Ovary (tissue), 9 donors: ENCODE results near the gene TMEM186. TPM values are rescaled to one million over a fixed set of nuclear protein-coding genes. Genes with fewer than 3 reads are reported as not detected.

Experiments used
- DNase-seq, 5 donors: peaks; one replicate each; pipeline ENCODE4 v3.0.0-alpha.2; 2019 to 2020
- H3K27ac ChIP-seq, 2 donors: fragments of 200-600 bp; one replicate each; pipeline versions ENCODE4 v1.5.1 to v1.8.0; 2019 to 2022
- H3K27me3 ChIP-seq: fragments of 200-600 bp; one replicate; pipeline ENCODE4 v1.8.0; 2022
- H3K36me3 ChIP-seq: fragments of 200-600 bp; sonication (generic); one replicate; pipeline ENCODE4 v1.5.1; 2019
- H3K4me1 ChIP-seq: one replicate; pipeline ENCODE4 v1.8.1; 2013; ENCODE audit warnings: mild to moderate bottlenecking, moderate library complexity; ENCODE audit not compliant: insufficient read depth
- H3K4me3 ChIP-seq: fragments of 200-600 bp; sonication (generic); one replicate; pipeline ENCODE4 v1.5.1; 2017
- H3K9me3 ChIP-seq, 2 donors: fragments of 200-600 bp in 1 of 2; sonication (generic) in 1 of 2; one replicate each; pipeline versions ENCODE4 v1.5.1 to v1.8.1; 2013 to 2019; ENCODE audit warnings: mild to moderate bottlenecking in 1 of 2, moderate library complexity in 1 of 2
- EP300 ChIP-seq: sonication (generic); formaldehyde crosslinking; IDR thresholded peaks from one replicate; pipeline ENCODE4 v1.6.1; 2017; ENCODE audit warnings: antibody characterized with exemption
- POLR2A ChIP-seq: fragments of 450-650 bp; IDR thresholded peaks from one replicate; pipeline ENCODE4 v1.6.1; 2017; ENCODE audit warnings: antibody characterized with exemption, mild to moderate bottlenecking, moderate library complexity
- WGBS, 3 donors: extraction: QIAGEN DNeasy Blood & Tissue Kit in 1 of 3; methylation state at CpG; one replicate each; pipeline versions ENCODE4 v1.1.5 to v1.1.7; 2013 to 2017; 5-methylcytosine and 5-hydroxymethylcytosine counted together
- intact Hi-C, 4 donors: fragments of 100-400 bp; cut with DNase I; formaldehyde crosslinking; loops; one replicate each; pipeline versions ENCODE4 v1.11.0 to v1.15.1; 2022 to 2023
- polyA plus RNA-seq, 2 donors: library from polyadenylated mRNA; stranded (reverse); fragments of 200-250 nt in 1 of 2; fragments of 350-450 nt in 1 of 2; fragmentation: Illumina TruSeq in 1 of 2; extraction: RNeasy Lipid Tissue Mini Kit (QIAGEN cat#74804) in 1 of 2; gene quantifications; one replicate each; pipeline ENCODE4 v1.2.3, GENCODE V29; 2013 to 2014
- total RNA-seq, 7 donors: library from RNA; depleted of rRNA in 2 of 7; stranded (reverse); fragments of >200 nt in 2 of 7; fragmentation: NEBNext Ultra II Directional in 3 of 7; extraction: Animal tissue kit (Norgen Biotek cat#: 25700) in 3 of 7; gene quantifications; one replicate each; pipeline versions ENCODE4 v1.1.0 to v1.2.4, GENCODE V29; 2016 to 2023
- TF ChIP-seq, protein P1 (sequence below), 3 donors: fragments of 450-650 bp in 2 of 3; fragments of 200-600 bp in 1 of 3; IDR thresholded peaks; one replicate each; pipeline versions ENCODE4 v1.5.1 to v1.8.0; 2016 to 2022; ENCODE audit warnings: antibody characterized with exemption in 3 of 3, mild to moderate bottlenecking in 1 of 3
- donor health status: DM: no; HTN: no; CAD: no; lungs with moderate emphysema.
- donor health status: DM: no; HTN: no; CAD: no.
- donor health status: Bipolar disorder and iron deficiency.
- donor health status: DM: yes; HTN: yes; CAD: no.
- donor health status: DM: no; HTN: no; CAD: no.
- donor health status: DM: yes; HTN: yes; CAD: no.

The TMEM186 gene
- total and polyA plus RNA-seq, 9 donors, result 4.9 to 11.3 (median 9.6) TPM

DNA sequence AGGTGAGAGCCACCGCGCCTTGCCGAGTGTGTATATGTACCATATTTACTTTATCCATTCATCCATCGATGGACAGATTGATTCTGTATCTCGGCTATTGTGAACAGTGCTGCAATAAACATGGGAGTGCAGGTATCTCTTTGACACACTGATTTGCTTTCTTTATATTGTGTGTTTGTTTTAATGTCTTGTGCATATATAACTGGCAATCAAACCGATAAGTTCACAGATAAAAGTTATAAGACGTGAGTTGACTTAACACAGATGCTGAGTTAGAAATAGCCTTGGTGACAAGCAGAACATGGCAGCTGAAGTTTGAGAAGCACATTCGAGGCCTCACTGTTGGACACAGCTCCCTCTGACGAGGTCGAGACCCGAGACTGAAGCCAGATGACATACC, 23.2 kb downstream of the TMEM186 start:
- Histone ChIP-seq H3K4me1 (no peaks in the 10 kb centered on the region), H3K4me3 (no peak overlapping the region), H3K36me3 (no peaks in the 10 kb centered on the region), H3K27ac (no peak overlapping the region), H3K27me3 (no peaks in the 10 kb centered on the region), H3K9me3 (no peaks in the 10 kb centered on the region)
- intact Hi-C loops, result no loop called here
- WGBS, 3 donors, result 86 to 91% (median 88%) methylated on average over 11 of the region's 11 CpGs
- DNase-seq, result no peak
- TF ChIP-seq, protein P1, sequence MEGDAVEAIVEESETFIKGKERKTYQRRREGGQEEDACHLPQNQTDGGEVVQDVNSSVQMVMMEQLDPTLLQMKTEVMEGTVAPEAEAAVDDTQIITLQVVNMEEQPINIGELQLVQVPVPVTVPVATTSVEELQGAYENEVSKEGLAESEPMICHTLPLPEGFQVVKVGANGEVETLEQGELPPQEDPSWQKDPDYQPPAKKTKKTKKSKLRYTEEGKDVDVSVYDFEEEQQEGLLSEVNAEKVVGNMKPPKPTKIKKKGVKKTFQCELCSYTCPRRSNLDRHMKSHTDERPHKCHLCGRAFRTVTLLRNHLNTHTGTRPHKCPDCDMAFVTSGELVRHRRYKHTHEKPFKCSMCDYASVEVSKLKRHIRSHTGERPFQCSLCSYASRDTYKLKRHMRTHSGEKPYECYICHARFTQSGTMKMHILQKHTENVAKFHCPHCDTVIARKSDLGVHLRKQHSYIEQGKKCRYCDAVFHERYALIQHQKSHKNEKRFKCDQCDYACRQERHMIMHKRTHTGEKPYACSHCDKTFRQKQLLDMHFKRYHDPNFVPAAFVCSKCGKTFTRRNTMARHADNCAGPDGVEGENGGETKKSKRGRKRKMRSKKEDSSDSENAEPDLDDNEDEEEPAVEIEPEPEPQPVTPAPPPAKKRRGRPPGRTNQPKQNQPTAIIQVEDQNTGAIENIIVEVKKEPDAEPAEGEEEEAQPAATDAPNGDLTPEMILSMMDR (IDR thresholded peaks at IDR 0.05), result no peak
- no peak for TF ChIP-seq POLR2A
- no peak for TF ChIP-seq EP300

DNA sequence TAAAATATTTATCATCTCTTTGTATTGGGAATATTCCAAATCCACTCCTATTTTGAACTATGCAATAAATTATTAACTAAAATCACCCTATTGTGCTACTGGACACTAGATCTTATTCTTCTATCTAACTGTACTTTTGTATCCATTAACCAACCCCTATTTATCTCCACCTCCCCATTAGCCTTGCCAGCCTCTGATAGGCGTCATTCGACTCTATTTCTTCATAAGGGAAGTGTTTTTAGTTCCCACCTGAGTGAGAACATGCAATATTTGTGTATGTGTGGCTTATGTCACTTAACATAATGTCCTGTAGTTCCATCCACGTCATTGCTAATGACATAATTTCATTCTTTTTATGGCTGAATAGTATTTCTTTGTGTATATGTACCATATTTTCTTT, 23.9 kb downstream of the TMEM186 start:
- WGBS, 3 donors, result 73 to 91% (median 90%) methylated on average over 3 of the region's 3 CpGs

GRCh38 chr16:8768692-8769091, 28.7 kb downstream of the TMEM186 start:
- TF ChIP-seq POLR2A (no peak), EP300 (no peak)
- TF ChIP-seq, protein P1 (IDR thresholded peaks at IDR 0.05), result no peak
- WGBS, 3 donors, result 76 to 81% (median 79%) methylated on average over 12 of the region's 12 CpGs
- Histone ChIP-seq H3K36me3 (no peaks in the 10 kb centered on the region), H3K9me3 (no peaks in the 10 kb centered on the region), H3K4me1 (no peaks in the 10 kb centered on the region), H3K27ac (no peak overlapping the region), H3K4me3 (no peak overlapping the region), H3K27me3 (no peaks in the 10 kb centered on the region)
- no peak for DNase-seq
- intact Hi-C loops, result no loop called here

More for the DNA sequence above, 23.9 kb downstream of the TMEM186 start:
- H3K36me3 ChIP-seq, result no peaks in the 10 kb centered on the region
- intact Hi-C loops, result no loop called here
- TF ChIP-seq POLR2A (no peak), EP300 (no peak)
- TF ChIP-seq, protein P1 (IDR thresholded peaks at IDR 0.05), result no peak
- no peak for DNase-seq
- H3K27me3 ChIP-seq, result no peaks in the 10 kb centered on the region
- no peak overlapping the region for H3K4me3 ChIP-seq
- H3K9me3 ChIP-seq, result no peaks in the 10 kb centered on the region
- H3K4me1 ChIP-seq, result no peaks in the 10 kb centered on the region
- H3K27ac ChIP-seq, result no peak overlapping the region

DNA sequence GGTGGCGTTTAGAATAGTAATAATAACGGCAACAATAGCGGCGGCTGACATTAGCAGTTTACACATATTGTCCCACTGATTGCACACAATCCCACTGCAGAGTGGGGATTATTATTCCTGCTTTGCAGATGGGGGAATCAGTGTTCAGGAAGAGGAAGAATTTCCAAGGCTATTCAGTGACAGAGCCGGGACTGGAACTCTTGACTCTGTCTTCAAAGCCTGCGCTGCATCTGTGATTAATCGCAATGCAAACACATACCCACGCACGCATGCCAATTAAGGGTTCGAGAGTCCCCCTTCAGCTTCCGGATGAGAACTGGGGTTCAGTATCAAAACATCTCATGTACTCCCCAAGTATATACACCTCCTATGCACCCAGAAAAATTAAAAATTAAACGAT, 29.2 kb downstream of the TMEM186 start:
- DNase-seq, result no peak
- TF ChIP-seq POLR2A (no peak), EP300 (no peak)
- TF ChIP-seq, protein P1 (IDR thresholded peaks at IDR 0.05), result no peak
- Histone ChIP-seq H3K36me3 (no peaks in the 10 kb centered on the region), H3K27me3 (no peaks in the 10 kb centered on the region), H3K27ac (no peak overlapping the region), H3K4me1 (no peaks in the 10 kb centered on the region), H3K9me3 (no peaks in the 10 kb centered on the region), H3K4me3 (no peak overlapping the region)
- WGBS, 3 donors, result 93 to 94% (median 94%) methylated on average over 12 of the region's 12 CpGs
- intact Hi-C loops, result no loop called here

DNA sequence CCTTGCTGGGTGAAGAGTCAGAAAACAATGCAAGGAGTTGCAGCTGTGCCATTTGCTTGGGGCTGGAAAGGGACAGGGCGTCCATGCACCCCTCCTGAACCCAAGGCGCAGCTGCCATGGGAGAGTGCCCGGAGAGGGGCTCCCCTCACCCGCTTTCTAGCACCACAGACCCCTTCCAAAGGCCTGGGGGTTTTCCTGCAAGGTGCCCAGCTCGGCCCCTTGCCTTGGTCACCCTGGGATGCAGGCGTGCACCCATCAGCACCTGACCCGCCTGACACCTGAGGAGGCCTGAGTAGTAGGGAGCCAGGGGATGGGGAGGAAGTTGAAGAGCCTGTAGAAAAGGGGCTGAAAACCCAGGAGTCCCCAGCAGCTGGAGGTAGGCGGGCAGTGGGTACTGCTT, 30.3 kb downstream of the TMEM186 start:
- intact Hi-C loops, result no loop called here
- no peak for DNase-seq
- H3K36me3 ChIP-seq, result no peaks in the 10 kb centered on the region

More for the DNA sequence above, 30.3 kb downstream of the TMEM186 start:
- Histone ChIP-seq H3K27ac (no peak overlapping the region), H3K27me3 (no peaks in the 10 kb centered on the region), H3K4me1 (no peaks in the 10 kb centered on the region), H3K4me3 (no peak overlapping the region), H3K9me3 (no peaks in the 10 kb centered on the region)
- TF ChIP-seq, protein P1 (IDR thresholded peaks at IDR 0.05), result no peak
- no peak for TF ChIP-seq EP300
- no peak for TF ChIP-seq POLR2A
- 92 to 96% (median 95%) methylated on average over 8 of the region's 8 CpGs for WGBS, 3 donors
